ENCODE results near the gene INHBA. TPM values are rescaled to one million over a fixed set of nuclear protein-coding genes. Genes with fewer than 3 reads are reported as not detected.

Gene INHBA
- 51.4 to 63.2 TPM (median 59.2 TPM) in 3 replicates for polyA plus RNA-seq
- polyA plus RNA-seq (2011; ENCODE audit: low read depth): 79.7 TPM
- polyA plus RNA-seq (2011; cell fraction: cytosol; rRNA removed): 18.4 and 20.9 TPM in 2 replicates
- 158 and 186 TPM in 2 replicates for polyA plus RNA-seq (2011; cell fraction: nucleus; rRNA removed)
- polyA plus RNA-seq (2012; ENCODE audit: low replicate concordance): 26.5 and 79.3 TPM in 2 replicates
- 115 to 137 TPM (median 137 TPM) in 3 replicates for polyA minus RNA-seq
- 36.6 TPM for polyA minus RNA-seq (2011; cell fraction: cytosol; rRNA and poly(A)+ RNA removed)
- 98.4 and 221 TPM in 2 replicates for polyA minus RNA-seq (2011; cell fraction: nucleus; rRNA and poly(A)+ RNA removed)

DNA sequence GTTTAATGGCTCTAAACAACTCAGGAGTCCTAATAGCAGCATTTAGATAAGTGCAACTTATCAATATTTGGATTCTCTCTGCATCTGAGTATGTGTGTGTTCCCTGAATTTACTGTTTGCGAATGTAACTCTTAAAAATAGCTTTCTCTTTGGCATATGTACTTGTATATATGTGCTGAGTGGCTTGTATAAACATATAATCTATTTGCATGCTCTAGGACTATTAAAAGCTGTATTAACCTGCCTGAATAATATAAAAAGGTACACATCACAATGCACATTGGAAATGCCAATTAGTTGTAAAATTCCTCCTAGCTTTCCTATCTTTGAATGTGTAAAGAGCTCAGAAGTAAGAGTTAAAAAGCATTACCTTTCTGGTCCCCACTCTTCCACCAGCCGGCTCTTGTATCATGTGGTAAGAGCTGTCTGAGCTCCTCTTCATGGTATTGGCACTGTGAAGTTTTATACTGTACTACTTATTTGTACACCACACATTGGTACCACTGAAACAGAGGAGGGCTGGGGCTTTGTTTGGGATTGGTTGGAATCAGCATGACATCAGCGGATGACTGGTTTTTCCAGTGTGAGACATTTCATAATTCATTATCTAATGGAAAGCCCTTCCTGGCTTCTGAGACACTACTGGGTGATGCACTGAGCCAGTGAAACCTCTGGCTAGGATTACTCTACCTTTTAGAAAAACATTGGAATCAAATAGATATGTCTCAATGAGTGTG is at the start of gene INHBA:
Gene INHBA (minus strand): TSS at position 456 of the 737 bp plus-strand sequence. CDS start 2,716 bp downstream, outside the sequence.
- Histone ChIP-seq H3K9me3 (ENCODE audit: control insufficient read depth, low read depth, low read length) (no peaks in the 10 kb centered on the region), H3K36me3 (ENCODE audit: control insufficient read depth in 2 of 2, extremely low read depth in 1 of 2, insufficient read depth in 2 of 2, low read length in 2 of 2) (no peaks in the 10 kb centered on the region), H3K79me2 (ENCODE audit: control insufficient read depth, insufficient read depth, low read length) (peaks cover 51% of the 10 kb centered on the region), H3K9ac (ENCODE audit: control insufficient read depth, extremely low read depth, insufficient read depth, low read length) (peak within 1 kb of the TSS; percentile 93), H2AFZ (ENCODE audit: control insufficient read depth, low read length) (no peak within 1 kb of the TSS), H3K9me1 (ENCODE audit: control insufficient read depth, extremely low read depth, insufficient read depth, low read length) (no peaks in the 10 kb centered on the region), H3K4me1 (ENCODE audit: control insufficient read depth, extremely low read depth, insufficient read depth, low read length) (peaks cover 26% of the 10 kb centered on the region), H3K27ac (ENCODE audit: control insufficient read depth, insufficient read depth, low read length) (peak within 1 kb of the TSS; percentile 90), H3K4me2 (ENCODE audit: control insufficient read depth, extremely low read depth, insufficient read depth, low read depth, low read length) (peak within 1 kb of the TSS; percentile 84), H4K20me1 (ENCODE audit: control insufficient read depth, extremely low read depth, insufficient read depth, low read length) (no peaks in the 10 kb centered on the region), H3K4me3 (ENCODE audit: control insufficient read depth in 2 of 3, extremely low read depth in 1 of 3, insufficient read depth in 2 of 3, low read depth in 1 of 3, low read length in 3 of 3) (peak within 1 kb of the TSS; percentile 51 to 86 (median 83)), H3K27me3 (ENCODE audit: control insufficient read depth, extremely low read depth, insufficient read depth, low read length) (no peaks in the 10 kb centered on the region)
- peak; percentile 86 for DNase-seq (ENCODE audit: low read depth, low spot score)
- dilution Hi-C loops (cut with MboI; ENCODE audit: extremely low pct_ligation_motif_present, low sequenced_read_pairs): no loop called here
- TF ChIP-seq CTCF (optimal IDR thresholded peaks at IDR 0.05 in 1 of 3, IDR thresholded peaks at IDR 0.05 in 1 of 3, conservative IDR thresholded peaks at IDR 0.05 in 1 of 3; ENCODE audit: extremely low read depth in 1 of 3, insufficient read depth in 2 of 3, low read length in 3 of 3) (no peak), EZH2 (IDR thresholded peaks at IDR 0.05; ENCODE audit: low read length) (no peak)
- peak; percentile 95 for FAIRE-seq

DNA sequence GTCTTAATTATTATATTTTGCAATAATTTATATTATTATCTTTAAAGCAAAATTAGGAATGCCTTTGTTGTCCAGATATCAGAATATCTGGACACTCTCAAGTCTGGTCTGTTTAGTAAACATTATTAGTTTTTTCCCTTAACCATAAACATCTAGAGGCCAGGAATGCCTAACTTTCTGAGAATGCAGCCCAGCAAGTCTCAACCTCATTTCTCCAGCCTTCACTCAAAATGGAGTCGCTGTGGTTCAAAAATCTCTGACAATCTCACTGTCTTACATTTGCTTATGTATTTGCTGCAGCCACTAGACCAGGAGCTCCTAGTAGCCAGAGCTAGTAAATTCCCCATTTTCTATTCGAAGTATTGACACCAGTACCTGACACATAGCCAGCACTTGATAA is 49.7 kb upstream of the INHBA start:
- dilution Hi-C loops (cut with MboI; ENCODE audit: extremely low pct_ligation_motif_present, low sequenced_read_pairs): no loop called here
- DNase-seq (ENCODE audit: low read depth, low spot score) (no peak), FAIRE-seq (no peak)
- H3K4me3 ChIP-seq (ENCODE audit: control insufficient read depth in 2 of 3, extremely low read depth in 1 of 3, insufficient read depth in 2 of 3, low read depth in 1 of 3, low read length in 3 of 3): no peak overlapping the region
- H3K4me1 ChIP-seq (ENCODE audit: control insufficient read depth, extremely low read depth, insufficient read depth, low read length): peaks cover 4% of the 10 kb centered on the region
- no peak overlapping the region for H3K4me2 ChIP-seq (ENCODE audit: control insufficient read depth, extremely low read depth, insufficient read depth, low read depth, low read length)
- no peak overlapping the region for H2AFZ ChIP-seq (ENCODE audit: control insufficient read depth, low read length)
- H4K20me1 ChIP-seq (ENCODE audit: control insufficient read depth, extremely low read depth, insufficient read depth, low read length): no peaks in the 10 kb centered on the region
- no peak overlapping the region for H3K27ac ChIP-seq (ENCODE audit: control insufficient read depth, insufficient read depth, low read length)
- peaks cover 5% of the 10 kb centered on the region for H3K9me3 ChIP-seq (ENCODE audit: control insufficient read depth, low read depth, low read length)
- no peak for TF ChIP-seq EZH2 (IDR thresholded peaks at IDR 0.05; ENCODE audit: low read length)
- H3K9ac ChIP-seq (ENCODE audit: control insufficient read depth, extremely low read depth, insufficient read depth, low read length): no peak overlapping the region
- no peaks in the 10 kb centered on the region for H3K27me3 ChIP-seq (ENCODE audit: control insufficient read depth, extremely low read depth, insufficient read depth, low read length)
- no peaks in the 10 kb centered on the region for H3K9me1 ChIP-seq (ENCODE audit: control insufficient read depth, extremely low read depth, insufficient read depth, low read length)
- H3K79me2 ChIP-seq (ENCODE audit: control insufficient read depth, insufficient read depth, low read length): no peaks in the 10 kb centered on the region
- no peaks in the 10 kb centered on the region for H3K36me3 ChIP-seq (ENCODE audit: control insufficient read depth in 2 of 2, extremely low read depth in 1 of 2, insufficient read depth in 2 of 2, low read length in 2 of 2)

All from keratinocyte (primary cell).